Neutrophil (primary cell): ENCODE measurements around the gene DDX1.

Source experiments
- H3K27ac ChIP-seq: fragments of 200-600 bp; sonication (generic); 2 replicates; pipeline ENCODE4 v1.5.1; 2016; ENCODE audit warnings: mild to moderate bottlenecking, moderate library complexity
- H3K27me3 ChIP-seq: fragments of 200-600 bp; sonication (generic); 2 replicates; pipeline ENCODE4 v1.6.0; 2016; ENCODE audit warnings: mild to moderate bottlenecking
- H3K36me3 ChIP-seq: fragments of 200-600 bp; sonication (generic); 2 replicates; pipeline ENCODE4 v1.5.1; 2017
- H3K4me1 ChIP-seq, 2 experiments: fragments of 200-600 bp in 1 of 2; sonication (generic) in 1 of 2; 1 replicate in 1 of 2; 2 replicates in 1 of 2; pipeline versions ENCODE4 v1.5.1 to v1.6.1; 2013 to 2016; ENCODE audit warnings: low read depth in 1 of 2, low read length in 1 of 2, mild to moderate bottlenecking in 1 of 2, moderate library complexity in 1 of 2; ENCODE audit not compliant: control insufficient read depth in 1 of 2, insufficient read depth in 1 of 2
- H3K4me3 ChIP-seq, 2 experiments: fragments of 200-600 bp in 1 of 2; sonication (generic) in 1 of 2; 1 replicate in 1 of 2; 2 replicates in 1 of 2; pipeline ENCODE4 v1.5.1; 2013 to 2016; ENCODE audit warnings: low read depth in 1 of 2, low read length in 1 of 2, mild to moderate bottlenecking in 1 of 2, moderate library complexity in 1 of 2
- H3K9me3 ChIP-seq: fragments of 200-600 bp; sonication (generic); 2 replicates; pipeline ENCODE4 v1.5.1; 2016
- TF ChIP-seq, protein P1 (sequence below): fragments of 200-600 bp; sonication (generic); IDR thresholded peaks from 2 replicates; pipeline ENCODE4 v1.5.1; 2016; ENCODE audit warnings: antibody characterized with exemption

The DDX1 gene

DNA sequence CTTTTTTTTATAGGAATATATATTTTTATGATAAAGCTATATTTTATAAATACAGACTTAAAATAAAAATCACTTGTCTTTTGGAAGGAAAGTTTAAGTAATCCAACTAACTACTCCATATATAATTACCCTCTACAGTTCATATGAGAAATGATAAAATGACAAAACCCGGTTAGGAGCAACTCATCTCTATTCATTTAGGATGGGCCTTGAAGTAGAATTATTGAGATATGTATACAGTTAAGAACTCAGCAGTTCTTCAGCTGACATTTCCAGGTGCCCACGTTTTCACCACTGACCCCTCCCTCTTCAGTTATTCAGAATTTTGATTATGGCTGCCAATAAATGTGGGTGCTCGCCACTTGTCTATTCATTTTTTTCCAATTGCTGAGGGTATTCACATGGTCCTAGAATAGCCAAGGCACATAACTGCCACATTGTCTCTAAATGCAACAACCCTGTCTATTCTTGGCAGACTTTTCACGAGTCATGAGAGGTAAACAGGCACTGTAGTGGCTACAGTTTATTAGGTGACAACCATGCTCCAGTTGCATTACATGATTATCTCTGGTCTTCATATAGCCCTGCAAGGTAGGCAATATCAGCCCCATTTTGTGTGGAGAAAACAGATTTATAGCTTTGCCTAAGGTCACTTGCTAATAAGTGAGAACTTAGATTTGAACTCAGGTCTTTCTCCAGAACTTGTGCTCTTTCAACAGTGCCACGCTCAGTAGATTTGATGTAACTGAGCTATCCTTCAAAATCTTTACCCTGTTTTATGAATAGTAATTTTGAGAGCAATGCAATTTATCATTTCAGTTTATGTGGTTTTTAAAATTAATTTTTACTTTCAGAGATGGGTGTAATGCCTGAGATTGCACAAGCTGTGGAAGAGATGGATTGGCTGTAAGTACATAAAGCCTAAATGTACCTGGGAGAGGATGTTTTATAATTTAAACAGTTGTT, 2.9 kb downstream of the DDX1 start:
- no peaks in the 10 kb centered on the region for H3K27me3 ChIP-seq
- peaks cover 11 to 20% of the 10 kb centered on the region in 2 experiments for H3K4me1 ChIP-seq
- TF ChIP-seq, protein P1, sequence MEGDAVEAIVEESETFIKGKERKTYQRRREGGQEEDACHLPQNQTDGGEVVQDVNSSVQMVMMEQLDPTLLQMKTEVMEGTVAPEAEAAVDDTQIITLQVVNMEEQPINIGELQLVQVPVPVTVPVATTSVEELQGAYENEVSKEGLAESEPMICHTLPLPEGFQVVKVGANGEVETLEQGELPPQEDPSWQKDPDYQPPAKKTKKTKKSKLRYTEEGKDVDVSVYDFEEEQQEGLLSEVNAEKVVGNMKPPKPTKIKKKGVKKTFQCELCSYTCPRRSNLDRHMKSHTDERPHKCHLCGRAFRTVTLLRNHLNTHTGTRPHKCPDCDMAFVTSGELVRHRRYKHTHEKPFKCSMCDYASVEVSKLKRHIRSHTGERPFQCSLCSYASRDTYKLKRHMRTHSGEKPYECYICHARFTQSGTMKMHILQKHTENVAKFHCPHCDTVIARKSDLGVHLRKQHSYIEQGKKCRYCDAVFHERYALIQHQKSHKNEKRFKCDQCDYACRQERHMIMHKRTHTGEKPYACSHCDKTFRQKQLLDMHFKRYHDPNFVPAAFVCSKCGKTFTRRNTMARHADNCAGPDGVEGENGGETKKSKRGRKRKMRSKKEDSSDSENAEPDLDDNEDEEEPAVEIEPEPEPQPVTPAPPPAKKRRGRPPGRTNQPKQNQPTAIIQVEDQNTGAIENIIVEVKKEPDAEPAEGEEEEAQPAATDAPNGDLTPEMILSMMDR, result no peak
- no peak overlapping the region for H3K4me3 ChIP-seq
- peaks cover 41% of the 10 kb centered on the region for H3K36me3 ChIP-seq
- H3K27ac ChIP-seq, result no peak overlapping the region
- no peaks in the 10 kb centered on the region for H3K9me3 ChIP-seq

DNA sequence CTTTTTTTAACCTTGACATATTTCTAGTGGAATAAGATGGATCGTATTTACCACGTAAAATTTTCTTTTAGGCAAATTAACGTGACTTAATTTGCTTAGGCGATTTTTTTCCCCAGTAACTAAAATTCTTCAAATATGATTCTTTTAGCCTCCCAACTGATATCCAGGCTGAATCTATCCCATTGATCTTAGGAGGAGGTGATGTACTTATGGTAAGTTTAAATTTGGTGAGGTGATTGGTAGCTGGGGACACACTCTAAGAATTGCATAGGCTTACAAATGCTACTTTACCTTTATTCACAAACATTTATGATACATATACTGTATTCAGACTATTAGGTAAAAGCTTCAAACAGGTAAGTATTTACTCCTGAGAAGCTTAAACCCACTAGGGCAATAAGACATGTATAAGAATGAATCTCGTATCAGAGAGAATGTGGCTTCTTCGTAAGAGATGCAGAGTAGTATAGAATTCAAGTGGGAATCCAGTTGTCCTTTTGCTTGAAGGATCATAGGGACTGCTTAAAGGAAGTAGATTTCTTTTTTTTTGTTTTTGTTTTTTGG, 3.8 kb downstream of the DDX1 start:
- no peak overlapping the region for H3K4me3 ChIP-seq
- H3K27ac ChIP-seq, result no peak overlapping the region
- H3K4me1 ChIP-seq, result peaks cover 11 to 20% of the 10 kb centered on the region in 2 experiments
- H3K36me3 ChIP-seq, result peaks cover 49% of the 10 kb centered on the region
- no peaks in the 10 kb centered on the region for H3K9me3 ChIP-seq
- TF ChIP-seq, protein P1, result no peak
- no peaks in the 10 kb centered on the region for H3K27me3 ChIP-seq

- Histone ChIP-seq H3K4me3 (no peak overlapping the region), H3K36me3 (peaks cover 53% of the 10 kb centered on the region), H3K4me1 (peaks cover 11 to 19% of the 10 kb centered on the region in 2 experiments), H3K27me3 (no peaks in the 10 kb centered on the region), H3K27ac (no peak overlapping the region), H3K9me3 (no peaks in the 10 kb centered on the region)
- TF ChIP-seq, protein P1, result no peak
Observed at GRCh38 chr2:15595936-15596335, 4.3 kb downstream of the DDX1 start.

DNA sequence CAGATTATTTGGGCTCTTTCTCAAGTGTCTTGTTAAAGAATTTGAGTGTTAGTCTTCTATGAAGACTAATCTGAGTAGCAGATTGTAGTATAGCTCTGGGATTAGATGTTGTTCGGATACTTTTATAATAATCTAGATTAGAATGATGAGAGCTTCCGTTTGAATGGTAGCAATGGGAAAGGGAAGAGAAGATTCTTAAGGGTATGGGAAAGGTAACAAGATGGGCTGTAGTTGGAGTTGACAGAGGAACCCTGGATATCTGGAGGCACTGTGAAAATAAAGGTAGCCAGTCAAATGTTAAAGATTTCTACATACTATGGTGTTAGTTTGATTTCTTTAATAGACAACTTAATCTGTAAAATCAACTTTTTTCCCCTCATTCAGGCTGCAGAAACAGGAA, 4.7 kb downstream of the DDX1 start:
- Histone ChIP-seq H3K9me3 (no peaks in the 10 kb centered on the region), H3K4me1 (peaks cover 9 to 15% of the 10 kb centered on the region in 2 experiments), H3K36me3 (peaks cover 57% of the 10 kb centered on the region), H3K27me3 (no peaks in the 10 kb centered on the region), H3K27ac (no peak overlapping the region), H3K4me3 (no peak overlapping the region)
- TF ChIP-seq, protein P1, result no peak

- H3K4me3 ChIP-seq, result no peak overlapping the region
- no peaks in the 10 kb centered on the region for H3K27me3 ChIP-seq
- peaks cover 64% of the 10 kb centered on the region for H3K36me3 ChIP-seq
- H3K9me3 ChIP-seq, result no peaks in the 10 kb centered on the region
- H3K27ac ChIP-seq, result no peak overlapping the region
- peaks cover 7 to 11% of the 10 kb centered on the region in 2 experiments for H3K4me1 ChIP-seq
- TF ChIP-seq, protein P1, result no peak
Observed at GRCh38 chr2:15596968-15597367, 5.3 kb downstream of the DDX1 start.
